Activated naive CD8-positive, alpha-beta T cell treated with anti-CD3 and anti-CD28 coated beads, Interleukin-2, amount 50 U/mL, for 24 hours (primary cell): ENCODE results near the gene LRFN4.

Experiments used
- ATAC-seq: fragments of 150-1000 bp; cut with Tn5 transposase; one replicate; pipeline ENCODE4 v1.10.0; 2021
- DNase-seq: peaks from one replicate; pipeline ENCODE4 v3.0.0; 2021
- H3K27ac Mint-ChIP-seq: one replicate; pipeline ENCODE4 v1.8.0; 2021; ENCODE audit warnings: mild to moderate bottlenecking, mixed read lengths
- H3K27me3 Mint-ChIP-seq: one replicate; pipeline ENCODE4 v1.8.0; 2021; ENCODE audit warnings: mixed read lengths
- H3K36me3 Mint-ChIP-seq: one replicate; pipeline ENCODE4 v1.8.0; 2021; ENCODE audit warnings: low read depth, mixed read lengths
- H3K4me1 Mint-ChIP-seq: one replicate; pipeline ENCODE4 v1.8.0; 2021; ENCODE audit warnings: mixed read lengths
- H3K4me3 Mint-ChIP-seq: one replicate; pipeline ENCODE4 v1.8.0; 2021; ENCODE audit warnings: mild to moderate bottlenecking, moderate library complexity, mixed read lengths
- H3K9me3 Mint-ChIP-seq: one replicate; pipeline ENCODE4 v1.8.0; 2021; ENCODE audit warnings: mixed read lengths

LRFN4 gene

GRCh38 chr11:66902486-66903177, 45.8 kb downstream of the LRFN4 start:
- Mint-ChIP-seq H3K9me3 (no peaks in the 10 kb centered on the region), H3K27me3 (no peaks in the 10 kb centered on the region)

GRCh38 chr11:66904055-66904454, 47.2 kb downstream of the LRFN4 start:
- Mint-ChIP-seq H3K27ac (no peak overlapping the region), H3K4me3 (no peak overlapping the region), H3K4me1 (no peaks in the 10 kb centered on the region), H3K36me3 (no peaks in the 10 kb centered on the region), H3K9me3 (no peaks in the 10 kb centered on the region), H3K27me3 (no peaks in the 10 kb centered on the region)
- no peak for ATAC-seq
- no peak for DNase-seq

More at GRCh38 chr11:66902486-66903177, 45.8 kb downstream of the LRFN4 start:
- no peaks in the 10 kb centered on the region for H3K36me3 Mint-ChIP-seq
- DNase-seq (no peak), ATAC-seq (no peak)
- H3K27ac Mint-ChIP-seq: no peak overlapping the region
- H3K4me3 Mint-ChIP-seq: no peak overlapping the region
- H3K4me1 Mint-ChIP-seq: no peaks in the 10 kb centered on the region

- H3K4me1 Mint-ChIP-seq: no peaks in the 10 kb centered on the region
- H3K27ac Mint-ChIP-seq: no peak overlapping the region
- H3K27me3 Mint-ChIP-seq: no peaks in the 10 kb centered on the region
- no peak for ATAC-seq
- no peaks in the 10 kb centered on the region for H3K36me3 Mint-ChIP-seq
- H3K4me3 Mint-ChIP-seq: no peak overlapping the region
- no peak for DNase-seq
- no peaks in the 10 kb centered on the region for H3K9me3 Mint-ChIP-seq
Observed at GRCh38 chr11:66904561-66904960, 47.7 kb downstream of the LRFN4 start.

- Mint-ChIP-seq H3K4me3 (no peak overlapping the region), H3K36me3 (no peaks in the 10 kb centered on the region), H3K4me1 (no peaks in the 10 kb centered on the region), H3K27me3 (no peaks in the 10 kb centered on the region), H3K27ac (no peak overlapping the region), H3K9me3 (no peaks in the 10 kb centered on the region)
- ATAC-seq: no peak
- no peak for DNase-seq
Observed at GRCh38 chr11:66904981-66905521, 48.2 kb downstream of the LRFN4 start.

- H3K4me1 Mint-ChIP-seq: no peaks in the 10 kb centered on the region
- no peak overlapping the region for H3K4me3 Mint-ChIP-seq
- H3K9me3 Mint-ChIP-seq: no peaks in the 10 kb centered on the region
Observed at GRCh38 chr11:66905631-66906030, 48.8 kb downstream of the LRFN4 start.

GRCh38 chr11:66906061-66906733, 49.3 kb downstream of the LRFN4 start:
- no peaks in the 10 kb centered on the region for H3K27me3 Mint-ChIP-seq
- no peaks in the 10 kb centered on the region for H3K4me1 Mint-ChIP-seq
- no peak overlapping the region for H3K27ac Mint-ChIP-seq
- no peaks in the 10 kb centered on the region for H3K9me3 Mint-ChIP-seq
- DNase-seq (no peak), ATAC-seq (no peak)
- H3K36me3 Mint-ChIP-seq: no peaks in the 10 kb centered on the region
- no peak overlapping the region for H3K4me3 Mint-ChIP-seq

More at GRCh38 chr11:66905631-66906030, 48.8 kb downstream of the LRFN4 start:
- Mint-ChIP-seq H3K27me3 (no peaks in the 10 kb centered on the region), H3K36me3 (no peaks in the 10 kb centered on the region), H3K27ac (no peak overlapping the region)
- ATAC-seq: no peak
- no peak for DNase-seq

GRCh38 chr11:66907751-66908630, 51.1 kb downstream of the LRFN4 start:
- no peaks in the 10 kb centered on the region for H3K9me3 Mint-ChIP-seq
- DNase-seq (no peak), ATAC-seq (no peak)
- H3K27ac Mint-ChIP-seq: no peak overlapping the region
- no peaks in the 10 kb centered on the region for H3K36me3 Mint-ChIP-seq
- H3K4me3 Mint-ChIP-seq: no peak overlapping the region
- no peaks in the 10 kb centered on the region for H3K27me3 Mint-ChIP-seq
- no peaks in the 10 kb centered on the region for H3K4me1 Mint-ChIP-seq

- ATAC-seq (no peak), DNase-seq (no peak)
- no peaks in the 10 kb centered on the region for H3K4me1 Mint-ChIP-seq
- no peak overlapping the region for H3K27ac Mint-ChIP-seq
- no peaks in the 10 kb centered on the region for H3K9me3 Mint-ChIP-seq
- H3K27me3 Mint-ChIP-seq: no peaks in the 10 kb centered on the region
- no peak overlapping the region for H3K4me3 Mint-ChIP-seq
- H3K36me3 Mint-ChIP-seq: no peaks in the 10 kb centered on the region
Observed at GRCh38 chr11:66909181-66909580, 52.3 kb downstream of the LRFN4 start.

GRCh38 chr11:66910016-66910415, 53.2 kb downstream of the LRFN4 start:
- Mint-ChIP-seq H3K27ac (no peak overlapping the region), H3K9me3 (no peaks in the 10 kb centered on the region), H3K4me3 (no peak overlapping the region)

More at GRCh38 chr11:66910016-66910415, 53.2 kb downstream of the LRFN4 start:
- no peaks in the 10 kb centered on the region for H3K4me1 Mint-ChIP-seq
- ATAC-seq: no peak
- no peaks in the 10 kb centered on the region for H3K27me3 Mint-ChIP-seq
- DNase-seq: no peak
- no peaks in the 10 kb centered on the region for H3K36me3 Mint-ChIP-seq
